WTC11 (cell line): Measurements from ENCODE around the gene DNAAF5. TPM values are rescaled to one million over a fixed set of nuclear protein-coding genes. Genes with fewer than 3 reads are reported as not detected.
A peak's percentile ranks its signal among the peaks of the same experiment; 100 is the strongest.

Experiments used
- ATAC-seq: fragments of 200-7000 bp; cut with Tn5 transposase; 2 replicates; pipeline ENCODE4 v1.10.0; 2021; ENCODE audit warnings: mild to moderate bottlenecking, moderate library complexity
- CTCF ChIA-PET: fragments of 300-600 bp; sonication (Branson Sonifier 250); formaldehyde crosslinking; loops from one replicate; lab custom pipeline; 2021; ENCODE audit warnings: antibody characterized with exemption; lab: Charles Lee
- POLR2A ChIA-PET: fragments of 350-600 bp; sonication (Branson Sonifier 250); formaldehyde crosslinking; loops from one replicate; lab custom pipeline; 2021; ENCODE audit warnings: antibody characterized with exemption; lab: Charles Lee
- DNase-seq: peaks from one replicate; pipeline ENCODE4 v3.0.0; 2021; ENCODE audit warnings: low spot score
- H3K27ac Mint-ChIP-seq: 2 replicates; pipeline ENCODE4 v1.8.0; 2021; ENCODE audit warnings: mixed read lengths
- H3K27me3 Mint-ChIP-seq: 2 replicates; pipeline ENCODE4 v1.8.0; 2021; ENCODE audit warnings: low read depth, mild to moderate bottlenecking, moderate library complexity, mixed read lengths
- H3K36me3 Mint-ChIP-seq: 2 replicates; pipeline ENCODE4 v1.8.0; 2021; ENCODE audit warnings: mixed read lengths
- H3K4me1 Mint-ChIP-seq: 2 replicates; pipeline ENCODE4 v1.8.0; 2022; ENCODE audit warnings: mixed read lengths
- H3K4me3 Mint-ChIP-seq: 2 replicates; pipeline ENCODE4 v1.8.0; 2021; ENCODE audit warnings: mild to moderate bottlenecking, moderate library complexity, mixed read lengths
- H3K9me3 Mint-ChIP-seq: 2 replicates; pipeline ENCODE4 v1.8.0; 2021; ENCODE audit warnings: mixed read lengths
- ATF1 ChIP-seq: sonication (generic); formaldehyde crosslinking; IDR thresholded peaks from 2 replicates; pipeline ENCODE4 v1.8.1; 2023; ENCODE audit warnings: mild to moderate bottlenecking, moderate library complexity, missing genetic modification reagents
- CREM ChIP-seq: sonication (generic); formaldehyde crosslinking; IDR thresholded peaks from 2 replicates; pipeline ENCODE4 v1.8.1; 2022; ENCODE audit warnings: mild to moderate bottlenecking, missing genetic modification reagents, moderate library complexity
- E2F4 ChIP-seq: sonication (generic); formaldehyde crosslinking; IDR thresholded peaks from 2 replicates; pipeline ENCODE4 v1.8.1; 2022; ENCODE audit warnings: low read depth, mild to moderate bottlenecking, moderate library complexity, missing genetic modification reagents, borderline replicate concordance
- ELF4 ChIP-seq: sonication (generic); formaldehyde crosslinking; IDR thresholded peaks from 2 replicates; pipeline ENCODE4 v1.8.1; 2022; ENCODE audit warnings: low read depth, mild to moderate bottlenecking, moderate library complexity, missing genetic modification reagents
- EMX1 ChIP-seq: fragments of 250-450 bp; sonication (Bioruptor Pico); IDR thresholded peaks from 2 replicates; pipeline ENCODE4 v1.8.0; 2021; ENCODE audit warnings: mild to moderate bottlenecking
- FOXK1 ChIP-seq: sonication (generic); formaldehyde crosslinking; IDR thresholded peaks from 2 replicates; pipeline ENCODE4 v1.8.0; 2022; ENCODE audit warnings: mild to moderate bottlenecking, moderate library complexity, missing genetic modification reagents
- HMGXB4 ChIP-seq: sonication (generic); formaldehyde crosslinking; IDR thresholded peaks from 2 replicates; pipeline ENCODE4 v1.8.1; 2023; ENCODE audit warnings: mild to moderate bottlenecking, moderate library complexity, missing genetic modification reagents
- MYBL2 ChIP-seq: sonication (generic); formaldehyde crosslinking; IDR thresholded peaks from 2 replicates; pipeline ENCODE4 v1.8.1; 2023; ENCODE audit warnings: mild to moderate bottlenecking, moderate library complexity, missing genetic modification reagents
- RELA ChIP-seq: sonication (generic); formaldehyde crosslinking; IDR thresholded peaks from 2 replicates; pipeline ENCODE4 v1.8.1; 2022; ENCODE audit warnings: missing genetic modification reagents, mild to moderate bottlenecking, borderline replicate concordance
- SP1 ChIP-seq: sonication (generic); formaldehyde crosslinking; conservative IDR thresholded peaks from 2 replicates; pipeline ENCODE4 v1.8.1; 2022; ENCODE audit warnings: missing genetic modification reagents
- TCF7 ChIP-seq: sonication (generic); formaldehyde crosslinking; IDR thresholded peaks from 2 replicates; pipeline ENCODE4 v1.8.0; 2022; ENCODE audit warnings: mild to moderate bottlenecking, low read depth, missing genetic modification reagents, moderate library complexity
- TEAD4 ChIP-seq: sonication (generic); formaldehyde crosslinking; IDR thresholded peaks from 2 replicates; pipeline ENCODE4 v1.8.0; 2022; ENCODE audit warnings: mild to moderate bottlenecking, missing genetic modification reagents
- USF2 ChIP-seq: sonication (generic); formaldehyde crosslinking; IDR thresholded peaks from 2 replicates; pipeline ENCODE4 v1.8.1; 2023; ENCODE audit warnings: mild to moderate bottlenecking, missing genetic modification reagents, moderate library complexity
- ZNF138 ChIP-seq: sonication (generic); formaldehyde crosslinking; conservative IDR thresholded peaks from 2 replicates; pipeline ENCODE4 v1.8.1; 2022; ENCODE audit warnings: mild to moderate bottlenecking, moderate library complexity, missing genetic modification reagents
- ZNF263 ChIP-seq: sonication (generic); formaldehyde crosslinking; IDR thresholded peaks from 2 replicates; pipeline ENCODE4 v1.8.1; 2022; ENCODE audit warnings: low read depth, mild to moderate bottlenecking, moderate library complexity, missing genetic modification reagents
- ZNF396 ChIP-seq: fragments of 250-450 bp; sonication (Bioruptor Pico); IDR thresholded peaks from 2 replicates; pipeline ENCODE4 v1.8.0; 2021; ENCODE audit warnings: mild to moderate bottlenecking, moderate library complexity, borderline replicate concordance
- total RNA-seq: library from RNA; stranded (reverse); gene quantifications from 3 replicates; pipeline ENCODE4 v1.2.3, GENCODE V29; 2021
- TF ChIP-seq, protein P1 (sequence below): fragments of 250-450 bp; sonication (Bioruptor Pico); conservative IDR thresholded peaks from 2 replicates; pipeline ENCODE4 v1.9.0; 2021; ENCODE audit warnings: mild to moderate bottlenecking
- TF ChIP-seq, protein P2 (sequence below): fragments of 250-450 bp; sonication (Bioruptor Pico); IDR thresholded peaks from 2 replicates; pipeline ENCODE4 v1.8.0; 2021; ENCODE audit warnings: mild to moderate bottlenecking
- TF ChIP-seq, protein P3 (sequence below): sonication (generic); formaldehyde crosslinking; IDR thresholded peaks from 2 replicates; pipeline ENCODE4 v1.8.0; 2022; ENCODE audit warnings: mild to moderate bottlenecking, missing genetic modification reagents

Gene DNAAF5
- total RNA-seq, 1 experiment from 2014 or later: 62.2 TPM

DNA sequence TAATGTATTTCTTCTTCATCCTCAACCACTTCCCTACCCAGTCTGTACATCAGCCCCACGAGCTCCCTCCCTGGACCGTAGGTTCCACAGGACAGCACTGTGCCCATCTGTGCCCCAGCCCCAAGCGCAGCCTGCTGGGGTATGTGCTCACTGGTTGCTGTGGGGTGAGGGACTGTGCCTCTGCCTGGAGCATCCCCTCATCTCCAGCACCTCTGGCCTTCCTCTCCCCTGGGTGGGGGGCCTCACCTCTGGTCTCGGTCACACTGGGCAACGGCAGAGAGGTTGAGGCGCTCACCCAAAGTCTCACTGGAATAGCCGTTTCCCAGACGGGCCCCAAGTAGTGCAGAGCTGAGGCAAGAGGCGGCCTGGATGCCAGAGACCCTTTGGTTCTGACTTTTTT is 2.1 kb downstream of the DNAAF5 start:
- Mint-ChIP-seq H3K27me3 (peaks cover 5% of the 10 kb centered on the region; the same call in 1 of the 2 replicates), H3K36me3 (peaks cover 45% of the 10 kb centered on the region), H3K27ac (no peak overlapping the region), H3K9me3 (peaks cover 29% of the 10 kb centered on the region), H3K4me1 (peaks cover 15% of the 10 kb centered on the region), H3K4me3 (peak overlapping the region; percentile 80)
- DNase-seq (no peak), ATAC-seq (no peak)
- CTCF ChIA-PET: interaction anchor here (0.8 to 1.2 kb wide), 2 partner anchors 58 to 180 kb away, joined by 4 to 5 read pairs; no protein-coding TSS in a partner anchor
- POLR2A ChIA-PET: interaction anchor here (0.7 kb wide), 1 partner anchor 32 kb away, joined by 6 read pairs; no protein-coding TSS in a partner anchor
- TF ChIP-seq ELF4 (CRISPR knock-in tag) (no peak), EMX1 (CRISPR knock-in tag) (no peak), SP1 (CRISPR knock-in tag) (no peak), CREM (CRISPR knock-in tag) (no peak), ZNF396 (CRISPR knock-in tag) (no peak), ZNF263 (CRISPR knock-in tag) (no peak), HMGXB4 (no peak), ATF1 (CRISPR knock-in tag) (no peak), E2F4 (no peak), RELA (no peak)
- TF ChIP-seq, protein P1, sequence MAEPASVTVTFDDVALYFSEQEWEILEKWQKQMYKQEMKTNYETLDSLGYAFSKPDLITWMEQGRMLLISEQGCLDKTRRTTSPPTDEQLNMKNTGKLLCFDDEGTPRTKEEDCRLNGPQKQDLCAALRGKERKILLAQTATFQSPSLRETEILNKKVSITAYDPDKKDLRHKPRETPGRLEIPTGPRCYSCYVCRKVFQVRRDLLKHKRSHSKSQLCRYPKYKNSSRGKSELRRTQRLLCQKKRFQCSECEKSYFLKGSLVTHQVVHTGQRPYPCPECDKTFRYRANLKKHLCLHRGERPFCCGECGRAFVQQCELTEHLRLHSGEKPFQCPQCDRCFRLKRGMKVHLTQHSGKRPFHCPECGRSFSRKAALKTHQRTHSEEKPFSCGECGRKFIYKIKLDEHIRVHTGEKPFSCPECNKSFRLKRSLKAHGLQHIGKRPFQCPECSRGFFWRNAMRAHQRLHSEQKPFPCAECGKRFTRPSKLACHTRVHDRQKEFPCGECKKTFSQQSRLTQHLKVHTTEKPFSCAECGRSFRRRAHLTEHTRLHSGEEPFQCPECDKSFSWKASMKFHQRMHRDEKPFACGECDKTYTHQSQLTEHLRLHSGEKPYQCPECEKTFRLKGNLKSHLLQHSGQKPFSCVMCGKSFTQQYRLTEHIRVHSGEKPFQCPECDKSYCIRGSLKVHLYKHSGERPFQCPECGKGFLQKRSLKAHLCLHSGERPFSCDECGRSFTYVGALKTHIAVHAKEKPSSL: no peak
- TF ChIP-seq, protein P2, sequence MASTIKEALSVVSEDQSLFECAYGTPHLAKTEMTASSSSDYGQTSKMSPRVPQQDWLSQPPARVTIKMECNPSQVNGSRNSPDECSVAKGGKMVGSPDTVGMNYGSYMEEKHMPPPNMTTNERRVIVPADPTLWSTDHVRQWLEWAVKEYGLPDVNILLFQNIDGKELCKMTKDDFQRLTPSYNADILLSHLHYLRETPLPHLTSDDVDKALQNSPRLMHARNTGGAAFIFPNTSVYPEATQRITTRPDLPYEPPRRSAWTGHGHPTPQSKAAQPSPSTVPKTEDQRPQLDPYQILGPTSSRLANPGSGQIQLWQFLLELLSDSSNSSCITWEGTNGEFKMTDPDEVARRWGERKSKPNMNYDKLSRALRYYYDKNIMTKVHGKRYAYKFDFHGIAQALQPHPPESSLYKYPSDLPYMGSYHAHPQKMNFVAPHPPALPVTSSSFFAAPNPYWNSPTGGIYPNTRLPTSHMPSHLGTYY (CRISPR knock-in tag): no peak

DNA sequence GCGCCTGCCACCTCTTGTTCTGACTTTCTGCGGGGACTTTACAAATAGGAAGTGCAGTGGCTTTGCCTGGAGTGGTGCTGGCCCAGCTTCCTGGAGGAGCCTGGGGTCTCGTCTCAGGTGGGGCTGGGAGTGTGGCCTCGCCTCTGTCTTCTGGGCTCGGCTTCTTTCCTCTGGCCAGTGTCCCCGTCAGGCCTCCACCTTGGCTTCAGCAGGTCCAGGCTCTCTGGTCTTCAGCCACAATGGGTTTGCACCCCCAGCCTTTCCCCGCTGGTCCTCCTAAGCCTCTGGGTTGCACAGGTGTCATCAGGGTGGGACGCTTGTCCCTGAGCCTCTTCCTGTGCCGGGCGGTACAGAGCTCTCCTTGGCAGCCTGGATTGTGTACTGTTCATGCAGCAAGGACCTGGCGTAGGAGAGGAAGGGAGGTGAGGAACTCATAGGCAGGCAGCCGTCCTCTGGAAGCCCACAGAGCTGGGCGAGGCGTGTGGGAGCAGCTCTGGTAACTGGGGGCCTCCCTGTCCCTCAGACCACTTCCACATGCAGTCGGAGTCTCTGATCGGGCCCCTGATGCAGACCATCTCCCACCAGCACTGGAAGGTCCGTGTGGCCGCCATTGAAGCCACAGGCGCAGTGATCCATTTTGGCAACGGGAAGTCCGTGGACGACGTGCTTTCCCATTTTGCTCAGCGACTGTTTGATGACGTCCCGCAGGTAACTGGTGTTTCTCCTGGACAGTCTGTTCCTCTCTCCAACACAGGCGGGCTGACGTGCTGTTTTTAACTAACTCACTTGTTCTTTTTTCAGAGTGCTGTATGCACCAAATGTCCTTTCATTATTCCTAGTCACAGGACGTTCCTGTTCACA is 2.9 kb downstream of the DNAAF5 start:
- peaks cover 22% of the 10 kb centered on the region for H3K9me3 Mint-ChIP-seq
- H3K4me3 Mint-ChIP-seq: no peak overlapping the region
- peaks cover 37% of the 10 kb centered on the region for H3K36me3 Mint-ChIP-seq
- CTCF ChIA-PET: interaction anchor here (0.8 to 1.2 kb wide), 2 partner anchors 57 to 180 kb away, joined by 4 to 5 read pairs; no protein-coding TSS in a partner anchor
- TF ChIP-seq USF2 (no peak), TEAD4 (no peak), FOXK1 (no peak), ZNF138 (CRISPR knock-in tag) (no peak), TCF7 (no peak), ZNF263 (CRISPR knock-in tag) (no peak), MYBL2 (CRISPR knock-in tag) (no peak)
- TF ChIP-seq, protein P3, sequence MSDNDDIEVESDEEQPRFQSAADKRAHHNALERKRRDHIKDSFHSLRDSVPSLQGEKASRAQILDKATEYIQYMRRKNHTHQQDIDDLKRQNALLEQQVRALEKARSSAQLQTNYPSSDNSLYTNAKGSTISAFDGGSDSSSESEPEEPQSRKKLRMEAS (CRISPR knock-in tag): no peak
- H3K4me1 Mint-ChIP-seq: peaks cover 15% of the 10 kb centered on the region
- no peak overlapping the region for H3K27ac Mint-ChIP-seq
- ATAC-seq (no peak), DNase-seq (no peak)
- H3K27me3 Mint-ChIP-seq: peaks cover 5% of the 10 kb centered on the region; the same call in 1 of the 2 replicates
- POLR2A ChIA-PET: interaction anchor here (0.7 kb wide), 1 partner anchor 31 kb away, joined by 6 read pairs; no protein-coding TSS in a partner anchor
